CD4-positive, alpha-beta memory T cell (primary cell): Measurements from ENCODE around the gene MTERF4. TPM values are rescaled to one million over a fixed set of nuclear protein-coding genes. Genes with fewer than 3 reads are reported as not detected.
A peak's percentile ranks its signal among the peaks of the same experiment; 100 is the strongest.

Experiments used
- CTCF ChIA-PET: fragments of 350-600 bp; sonication (Branson Sonifier 250); formaldehyde crosslinking; loops from one replicate; lab custom pipeline; 2021; ENCODE audit warnings: inconsistent platforms; ENCODE audit not compliant: partially characterized antibody; lab: Charles Lee
- POLR2A ChIA-PET: fragments of 350-600 bp; sonication (Branson Sonifier 250); formaldehyde crosslinking; loops from one replicate; lab custom pipeline; 2021; ENCODE audit not compliant: partially characterized antibody; lab: Charles Lee
- DNase-seq, 5 donors: peaks; one replicate each; pipeline versions ENCODE4 v3.0.0 to v3.0.0-alpha.2; 2020 to 2022; ENCODE audit warnings: mixed read lengths in 1 of 5
- H3K27ac ChIP-seq: one replicate; pipeline ENCODE4 v1.7.0; 2013; ENCODE audit warnings: low read depth, low read length
- H3K27me3 ChIP-seq: 2 replicates; pipeline ENCODE4 v1.7.0; 2013; ENCODE audit warnings: mild to moderate bottlenecking, low read length, moderate library complexity; ENCODE audit not compliant: insufficient read depth
- H3K36me3 ChIP-seq: 2 replicates; pipeline ENCODE4 v1.7.0; 2013; ENCODE audit warnings: mild to moderate bottlenecking, low read length, moderate library complexity; ENCODE audit not compliant: insufficient read depth
- H3K4me1 ChIP-seq: 2 replicates; pipeline ENCODE4 v1.7.0; 2013; ENCODE audit warnings: mild to moderate bottlenecking, low read length, moderate library complexity; ENCODE audit not compliant: insufficient read depth
- H3K4me3 ChIP-seq, 2 donors: one replicate each; pipeline ENCODE4 v1.7.0; 2013; ENCODE audit warnings: low read length in 2 of 2, mild to moderate bottlenecking in 1 of 2
- H3K9me3 ChIP-seq, 2 donors: one replicate each; pipeline ENCODE4 v1.7.0; 2013; ENCODE audit warnings: low read length in 2 of 2, control low read depth in 1 of 2; ENCODE audit not compliant: control insufficient read depth in 1 of 2
- H3K27ac Mint-ChIP-seq, 7 donors: one replicate each; pipeline ENCODE4 v1.8.0; 2020 to 2021; ENCODE audit warnings: mixed read lengths in 7 of 7, mild to moderate bottlenecking in 6 of 7, inconsistent platforms in 3 of 7, moderate library complexity in 3 of 7
- H3K27me3 Mint-ChIP-seq, 2 donors: one replicate each; pipeline ENCODE4 v1.8.0; 2020 to 2021; ENCODE audit warnings: mixed read lengths in 2 of 2
- H3K36me3 Mint-ChIP-seq, 2 donors: one replicate each; pipeline ENCODE4 v1.8.0; 2020 to 2021; ENCODE audit warnings: mixed read lengths in 2 of 2, inconsistent platforms in 1 of 2, mild to moderate bottlenecking in 1 of 2
- H3K4me1 Mint-ChIP-seq, 4 donors: one replicate each; pipeline ENCODE4 v1.8.0; 2020 to 2021; ENCODE audit warnings: mixed read lengths in 4 of 4, mild to moderate bottlenecking in 1 of 4
- H3K4me3 Mint-ChIP-seq, 8 donors: one replicate each; pipeline ENCODE4 v1.8.0; 2020 to 2021; ENCODE audit warnings: mixed read lengths in 8 of 8, mild to moderate bottlenecking in 7 of 8, moderate library complexity in 6 of 8, inconsistent platforms in 3 of 8
- H3K9me3 Mint-ChIP-seq, 8 donors: one replicate each; pipeline ENCODE4 v1.8.0; 2020 to 2021; ENCODE audit warnings: mixed read lengths in 8 of 8, mild to moderate bottlenecking in 5 of 8, inconsistent platforms in 3 of 8, moderate library complexity in 1 of 8
- intact Hi-C: fragments of 100-400 bp; cut with micrococcal nuclease; formaldehyde crosslinking; loops from one replicate; pipeline ENCODE4 v1.15.1; 2023
- polyA plus RNA-seq, 2 donors: library from polyadenylated mRNA; unstranded; fragments of 300-500 nt; fragmentation: Illumina TruSeq; gene quantifications; one replicate each; pipeline ENCODE4 v1.2.3, GENCODE V29; 2021
- total RNA-seq, 2 experiments: library from RNA; stranded (reverse); gene quantifications; one replicate each; pipeline ENCODE4 v1.2.3, GENCODE V29; 2021

MTERF4 gene
- total and polyA plus RNA-seq, 4 experiments from 2014 or later, result 44.6 to 227 (median 130) TPM

GRCh38 chr2:241122376-241123002, 20.4 kb upstream of the MTERF4 start:
- H3K27ac ChIP-seq, result no peak overlapping the region
- intact Hi-C loops, result no loop called here
- no peaks in the 10 kb centered on the region for H3K27me3 ChIP-seq
- peak overlapping the region in 4 of 7 donors; percentile 63 to 82 (median 81) for H3K27ac Mint-ChIP-seq
- H3K36me3 Mint-ChIP-seq, result peaks cover 23 to 39% of the 10 kb centered on the region in 2 donors
- peaks cover 11 to 27% (median 23%) of the 10 kb centered on the region in 4 donors for H3K4me1 Mint-ChIP-seq
- peaks cover 34% of the 10 kb centered on the region for H3K4me1 ChIP-seq
- ChIA-PET CTCF (interaction anchor here (1.3 to 1.7 kb wide), 2 partner anchors 9 to 27 kb away, joined by 5 to 6 read pairs; partner anchors contain the start of gene PASK), POLR2A (interaction anchor here (0.6 to 1.3 kb wide), 2 partner anchors 14 to 20 kb away, joined by 3 to 5 read pairs; partner anchors contain the start of gene MTERF4)
- no peak for DNase-seq
- H3K9me3 Mint-ChIP-seq, result no peaks in the 10 kb centered on the region
- H3K27me3 Mint-ChIP-seq, result no peaks in the 10 kb centered on the region
- no peak overlapping the region for H3K4me3 Mint-ChIP-seq
- H3K36me3 ChIP-seq, result peaks cover 8% of the 10 kb centered on the region
- H3K4me3 ChIP-seq, result no peak overlapping the region
- H3K9me3 ChIP-seq, result no peaks in the 10 kb centered on the region

GRCh38 chr2:241121008-241121407, 18.9 kb upstream of the MTERF4 start:
- H3K4me3 Mint-ChIP-seq, result no peak overlapping the region
- no peak for DNase-seq
- Histone ChIP-seq H3K4me1 (peaks cover 19% of the 10 kb centered on the region), H3K9me3 (no peaks in the 10 kb centered on the region), H3K4me3 (no peak overlapping the region), H3K36me3 (peaks cover 13% of the 10 kb centered on the region), H3K27ac (no peak overlapping the region), H3K27me3 (no peaks in the 10 kb centered on the region)
- peaks cover 34 to 50% of the 10 kb centered on the region in 2 donors for H3K36me3 Mint-ChIP-seq
- CTCF ChIA-PET, result interaction anchor here (1.3 kb wide), 1 partner anchor 28 kb away, joined by 6 read pairs; the partner anchor contains the start of gene PASK
- peak overlapping the region in 3 of 7 donors; percentile 2 to 85 (median 18) for H3K27ac Mint-ChIP-seq
- no peaks in the 10 kb centered on the region for H3K27me3 Mint-ChIP-seq
- POLR2A ChIA-PET, result interaction anchor here (0.6 to 1.3 kb wide), 3 partner anchors 8 to 19 kb away, joined by 3 to 5 read pairs (median 5); partner anchors contain the start of gene MTERF4
- intact Hi-C loops, result no loop called here
- no peaks in the 10 kb centered on the region for H3K9me3 Mint-ChIP-seq
- peaks cover 6 to 22% (median 16%) of the 10 kb centered on the region in 4 donors for H3K4me1 Mint-ChIP-seq

- Histone ChIP-seq H3K27ac (no peak overlapping the region), H3K4me3 (no peak overlapping the region), H3K36me3 (peaks cover 13% of the 10 kb centered on the region), H3K9me3 (no peaks in the 10 kb centered on the region), H3K27me3 (no peaks in the 10 kb centered on the region), H3K4me1 (peaks cover 14% of the 10 kb centered on the region)
- Mint-ChIP-seq H3K4me3 (no peak overlapping the region), H3K9me3 (no peaks in the 10 kb centered on the region), H3K36me3 (peaks cover 36 to 50% of the 10 kb centered on the region in 2 donors), H3K27me3 (no peaks in the 10 kb centered on the region), H3K27ac (no peak overlapping the region), H3K4me1 (peaks cover 6 to 21% (median 13%) of the 10 kb centered on the region in 4 donors)
- intact Hi-C loops, result no loop called here
- no peak for DNase-seq
- CTCF ChIA-PET, result no interaction called here
- POLR2A ChIA-PET, result interaction anchor here (0.6 kb wide), 1 partner anchor 18 kb away, joined by 3 read pairs; no protein-coding TSS in a partner anchor
Measured at GRCh38 chr2:241120440-241120839, 18.4 kb upstream of the MTERF4 start.

- ChIA-PET CTCF (no interaction called here), POLR2A (no interaction called here)
- Histone ChIP-seq H3K27me3 (no peaks in the 10 kb centered on the region), H3K9me3 (no peaks in the 10 kb centered on the region), H3K27ac (no peak overlapping the region), H3K4me1 (peaks cover 5% of the 10 kb centered on the region), H3K4me3 (no peak overlapping the region), H3K36me3 (peaks cover 10% of the 10 kb centered on the region)
- no peak for DNase-seq
- no peak overlapping the region for H3K4me3 Mint-ChIP-seq
- no peaks in the 10 kb centered on the region for H3K9me3 Mint-ChIP-seq
- intact Hi-C loops, result no loop called here
- H3K36me3 Mint-ChIP-seq, result peaks cover 44 to 61% of the 10 kb centered on the region in 2 donors
- no peak overlapping the region for H3K27ac Mint-ChIP-seq
- H3K4me1 Mint-ChIP-seq, result peaks cover 4 to 20% (median 8%) of the 10 kb centered on the region in 4 donors
- H3K27me3 Mint-ChIP-seq, result no peaks in the 10 kb centered on the region
Measured at GRCh38 chr2:241118737-241119505, 16.8 kb upstream of the MTERF4 start.

- no peak for DNase-seq
- H3K4me1 Mint-ChIP-seq, result peaks cover 11 to 27% (median 17%) of the 10 kb centered on the region in 4 donors
- Histone ChIP-seq H3K9me3 (no peaks in the 10 kb centered on the region), H3K27ac (no peak overlapping the region), H3K27me3 (no peaks in the 10 kb centered on the region), H3K4me1 (peaks cover 7% of the 10 kb centered on the region), H3K4me3 (no peak overlapping the region), H3K36me3 (peaks cover 10% of the 10 kb centered on the region)
- H3K36me3 Mint-ChIP-seq, result peaks cover 46 to 65% of the 10 kb centered on the region in 2 donors
- CTCF ChIA-PET, result no interaction called here
- no peaks in the 10 kb centered on the region for H3K27me3 Mint-ChIP-seq
- POLR2A ChIA-PET, result no interaction called here
- intact Hi-C loops, result no loop called here
- peak overlapping the region in 5 of 7 donors; percentile 32 to 80 (median 47) for H3K27ac Mint-ChIP-seq
- H3K4me3 Mint-ChIP-seq, result no peak overlapping the region
- H3K9me3 Mint-ChIP-seq, result no peaks in the 10 kb centered on the region
Measured at GRCh38 chr2:241116606-241117560, 14.8 kb upstream of the MTERF4 start.

- CTCF ChIA-PET, result interaction anchor here (3.7 kb wide), 1 partner anchor 35 kb away, joined by 16 read pairs; the partner anchor contains the start of genes PASK and PPP1R7
- H3K27me3 Mint-ChIP-seq, result no peaks in the 10 kb centered on the region
- POLR2A ChIA-PET, result interaction anchor here (1.2 to 17.2 kb wide), 4 partner anchors 12 to 34 kb away, joined by 3 to 299 read pairs (median 183); partner anchors contain the start of genes MTERF4, PASK and PPP1R7
- H3K9me3 Mint-ChIP-seq, result no peaks in the 10 kb centered on the region
- peaks cover 16% of the 10 kb centered on the region for H3K4me1 ChIP-seq
- H3K27ac Mint-ChIP-seq, result peak overlapping the region in 1 of 7 donors; percentile 62
- peaks cover 5% of the 10 kb centered on the region for H3K36me3 ChIP-seq
- peaks cover 15 to 31% (median 26%) of the 10 kb centered on the region in 4 donors for H3K4me1 Mint-ChIP-seq
- no peak overlapping the region for H3K27ac ChIP-seq
- H3K4me3 Mint-ChIP-seq, result no peak overlapping the region
- no peaks in the 10 kb centered on the region for H3K9me3 ChIP-seq
- no peak for DNase-seq
- H3K4me3 ChIP-seq, result no peak overlapping the region
- intact Hi-C loops, result no loop called here
- H3K36me3 Mint-ChIP-seq, result peaks cover 44 to 58% of the 10 kb centered on the region in 2 donors
- H3K27me3 ChIP-seq, result no peaks in the 10 kb centered on the region
Measured at GRCh38 chr2:241115361-241115760, 13.3 kb upstream of the MTERF4 start.
